ENCODE data around the gene ARL9.
"Not testable (repeated sequence)": the region's sequence is repeated elsewhere in the genome, so short reads cannot be mapped to it uniquely, and the experiment has no call there.

ARL9 gene

GRCh38 chr4:56505269-56506130 lies at the start of gene ARL9:
ARL9 (plus strand) TSS chr4:56505791; CDS start chr4:56505863, 72 bp downstream.
- DNase-seq (ENCODE audit: low read depth), result peak; percentile 51

GRCh38 chr4:56460085-56460484 lies 45.5 kb upstream of the ARL9 start:
- no peak for DNase-seq (ENCODE audit: low read depth)

GRCh38 chr4:56462157-56462556 lies 43.4 kb upstream of the ARL9 start:
- DNase-seq (ENCODE audit: low read depth), result no peak

- no peak for DNase-seq (ENCODE audit: low read depth)
Observed at GRCh38 chr4:56463711-56464110, 41.9 kb upstream of the ARL9 start.

- no peak for DNase-seq (ENCODE audit: low read depth)
Observed at GRCh38 chr4:56464581-56464980, 41.0 kb upstream of the ARL9 start.

- no peak for DNase-seq (ENCODE audit: low read depth)
Observed at GRCh38 chr4:56465599-56466295, 39.8 kb upstream of the ARL9 start.

GRCh38 chr4:56466296-56466761 lies 39.3 kb upstream of the ARL9 start:
- DNase-seq (ENCODE audit: low read depth), result not testable (repeated sequence)

GRCh38 chr4:56466910-56467283 lies 38.7 kb upstream of the ARL9 start:
- DNase-seq (ENCODE audit: low read depth), result no peak

GRCh38 chr4:56467284-56468096 lies 38.1 kb upstream of the ARL9 start, which contains the start of gene SRP72:
SRP72 (plus strand) TSS chr4:56467617; CDS start chr4:56467636, 19 bp downstream.
- DNase-seq (ENCODE audit: low read depth), result peak; percentile 83

- peak; percentile 8 for DNase-seq (ENCODE audit: low read depth)
Observed at GRCh38 chr4:56468097-56468422, 37.5 kb upstream of the ARL9 start.

- DNase-seq (ENCODE audit: low read depth), result no peak
Observed at GRCh38 chr4:56469489-56470210, 35.9 kb upstream of the ARL9 start.

GRCh38 chr4:56475917-56476316 lies 29.7 kb upstream of the ARL9 start:
- DNase-seq (ENCODE audit: low read depth), result no peak

- no peak for DNase-seq (ENCODE audit: low read depth)
Observed at GRCh38 chr4:56477192-56477702, 28.3 kb upstream of the ARL9 start.

GRCh38 chr4:56480691-56481090 lies 24.9 kb upstream of the ARL9 start:
- no peak for DNase-seq (ENCODE audit: low read depth)

GRCh38 chr4:56496241-56496640 lies 9.3 kb upstream of the ARL9 start:
- no peak for DNase-seq (ENCODE audit: low read depth)

- no peak for DNase-seq (ENCODE audit: low read depth)
Observed at GRCh38 chr4:56511098-56511497, 5.5 kb downstream of the ARL9 start.

GRCh38 chr4:56512166-56512565 lies 6.6 kb downstream of the ARL9 start:
- no peak for DNase-seq (ENCODE audit: low read depth)

- DNase-seq (ENCODE audit: low read depth), result no peak
Observed at GRCh38 chr4:56513517-56513916, 7.9 kb downstream of the ARL9 start.

- peak; percentile 76 for DNase-seq (ENCODE audit: low read depth)
Observed at GRCh38 chr4:56530269-56531148, 24.9 kb downstream of the ARL9 start.

- no peak for DNase-seq (ENCODE audit: low read depth)
Observed at GRCh38 chr4:56531149-56531770, 25.7 kb downstream of the ARL9 start.

Measured in activated T-cell treated with anti-CD3 and anti-CD28 coated beads for 1 hour (primary cell).